AG08396 (cell line): ENCODE measurements around the gene ARAF.
"Not testable (repeated sequence)": the region's sequence is repeated elsewhere in the genome, so short reads cannot be mapped to it uniquely, and the experiment has no call there.

Experiments used
- DNase-seq: peaks from one replicate; pipeline ENCODE4 v3.0.0; 2012; ENCODE audit warnings: low spot score, mixed read lengths

ARAF gene

DNA sequence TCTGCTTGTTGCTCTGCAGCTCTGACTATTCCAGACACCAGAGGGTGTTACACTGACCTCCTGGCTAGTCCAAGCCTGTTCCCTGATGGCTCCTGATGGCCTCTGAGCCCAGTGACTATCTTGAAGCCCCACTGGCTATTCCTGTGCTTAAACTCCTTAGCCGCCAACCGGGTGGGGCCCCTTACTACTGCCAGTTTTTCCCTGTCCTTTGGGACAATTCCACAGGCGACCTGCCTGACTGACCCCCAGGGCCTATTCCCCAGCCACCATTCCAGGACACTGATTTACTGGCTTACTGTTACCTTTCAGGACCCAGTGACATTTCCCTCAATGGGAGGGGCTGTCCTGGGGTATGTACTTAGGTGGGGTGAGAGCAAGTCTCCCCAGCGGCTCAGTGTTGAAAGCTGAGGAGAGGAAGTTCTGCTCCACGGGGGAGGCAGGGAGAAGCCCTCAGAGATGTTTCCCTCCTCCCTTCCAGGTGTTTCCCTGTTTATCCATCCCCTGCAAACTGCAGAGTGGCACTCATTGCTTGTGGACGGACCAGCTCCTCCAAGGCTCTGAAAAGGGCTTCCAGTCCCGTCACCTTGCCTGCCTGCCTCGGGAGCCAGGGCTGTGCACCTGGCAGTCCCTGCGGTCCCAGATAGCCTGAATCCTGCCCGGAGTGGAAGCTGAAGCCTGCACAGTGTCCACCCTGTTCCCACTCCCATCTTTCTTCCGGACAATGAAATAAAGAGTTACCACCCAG is 25.2 kb downstream of the ARAF start:
- DNase-seq = no peak

DNA sequence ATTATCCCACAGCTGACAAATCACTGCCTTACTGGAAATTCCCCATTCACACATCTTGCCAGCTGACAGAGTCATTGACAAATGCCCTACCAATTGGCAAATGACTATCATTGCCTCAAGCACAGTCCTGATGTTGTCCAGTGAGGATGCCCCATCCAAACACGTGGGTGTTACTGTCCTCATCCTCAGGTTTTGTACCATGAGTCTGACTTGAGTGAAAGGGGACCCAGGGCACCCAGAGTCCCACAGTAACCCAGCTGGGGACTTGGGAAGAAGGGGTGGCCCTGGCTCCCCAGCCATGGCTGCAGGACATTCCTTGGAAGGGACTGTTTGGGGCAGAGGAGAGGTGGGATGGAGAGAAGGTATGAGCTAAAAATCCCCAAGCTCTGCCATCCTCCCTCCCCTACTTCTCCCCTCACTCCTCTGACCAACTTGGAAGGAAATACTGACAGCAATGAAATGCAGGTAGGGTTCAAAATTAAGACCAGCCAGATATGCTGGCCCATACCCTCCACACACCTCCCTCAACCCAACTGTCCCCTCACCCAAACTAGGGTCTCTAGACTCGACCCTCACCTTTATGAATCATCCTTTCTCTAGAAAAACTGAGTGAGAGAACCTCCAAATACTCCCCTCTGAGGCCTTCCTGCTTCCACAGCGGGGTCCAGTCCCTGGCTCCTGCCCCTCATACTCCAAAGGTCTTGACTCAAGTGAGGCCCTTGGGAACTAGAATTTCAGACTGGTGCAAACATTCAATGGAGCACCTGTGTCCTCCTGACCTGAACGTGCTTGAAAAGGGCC is 26.3 kb downstream of the ARAF start:
- DNase-seq = no peak

DNA sequence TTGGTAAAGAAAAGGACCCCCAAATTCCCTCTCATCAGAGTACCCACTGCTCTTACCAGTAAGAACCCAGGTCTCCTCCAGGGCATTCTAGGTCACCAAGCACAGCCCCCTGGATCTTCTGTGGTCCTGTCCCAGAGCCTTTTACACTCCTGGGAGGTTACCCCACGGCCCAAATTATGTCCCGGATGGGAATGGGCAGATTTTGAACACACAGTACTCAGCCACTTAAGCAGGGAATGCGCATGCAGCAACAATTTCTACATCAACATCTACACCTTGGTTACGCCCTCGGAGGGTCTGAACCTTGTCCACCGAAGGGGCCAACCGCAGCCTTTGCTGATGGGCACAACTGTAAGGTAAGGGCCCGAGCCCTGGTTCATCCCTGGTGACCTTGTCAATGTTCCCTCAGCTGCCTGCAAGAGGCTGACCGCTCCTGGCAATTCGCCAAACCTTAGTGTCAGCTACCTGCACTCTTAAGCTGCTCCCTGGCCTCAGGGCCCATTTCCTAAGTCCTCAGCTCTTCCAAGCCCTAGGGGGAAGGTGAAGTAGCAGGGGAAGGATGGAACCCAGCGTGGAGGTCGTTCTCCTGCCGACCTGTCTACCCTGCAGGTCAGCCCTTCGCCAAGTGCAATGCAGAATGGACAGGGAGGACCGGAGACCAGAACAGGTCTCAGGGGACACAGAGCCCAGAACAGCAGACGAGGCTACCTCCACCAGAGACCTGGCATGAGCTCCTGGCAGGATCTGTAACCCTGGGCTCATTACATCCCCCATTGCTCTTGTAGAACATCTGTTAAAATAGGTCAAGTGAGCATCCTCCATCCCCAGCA is 27.1 kb downstream of the ARAF start:
- DNase-seq = no peak

DNA sequence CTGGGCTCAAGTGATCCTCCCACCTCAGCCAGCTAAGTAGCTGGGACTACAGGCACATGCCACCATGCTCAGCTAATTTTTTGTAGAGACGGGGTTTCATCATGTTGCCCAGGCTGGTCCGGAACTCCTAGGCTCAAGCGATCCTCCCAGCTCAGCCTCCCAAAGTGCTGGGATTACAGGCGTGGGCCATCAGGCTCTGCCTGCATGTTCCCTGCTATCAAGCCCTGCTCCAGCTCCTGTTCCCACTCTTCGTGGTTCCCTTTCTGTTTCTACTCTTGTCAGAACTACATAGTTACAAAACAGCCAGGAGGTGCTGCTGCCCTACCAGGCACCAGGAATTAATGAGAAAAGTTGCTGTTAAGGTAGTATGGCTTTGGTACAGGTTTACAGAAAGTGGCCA is 30.0 kb downstream of the ARAF start:
- no peak for DNase-seq

DNA sequence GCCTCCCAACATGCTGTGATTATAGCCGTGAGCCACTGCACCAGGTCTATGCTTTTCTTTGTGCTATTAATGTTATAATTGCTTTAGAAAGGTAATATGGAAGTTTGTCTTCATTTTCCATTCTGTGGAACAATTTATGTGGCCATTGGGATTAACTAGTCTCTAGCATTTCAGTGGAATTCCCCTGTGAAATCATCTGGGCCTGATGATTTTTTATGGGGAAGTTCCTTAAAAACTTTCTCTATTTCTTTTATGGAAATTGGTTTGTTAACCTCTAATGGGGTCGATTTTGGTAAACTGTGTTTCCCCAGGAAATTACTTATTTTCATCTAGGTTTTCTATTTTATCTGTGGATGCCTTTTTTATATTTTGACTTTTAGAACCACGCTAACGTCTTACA is 32.5 kb downstream of the ARAF start:
- DNase-seq = no peak

DNA sequence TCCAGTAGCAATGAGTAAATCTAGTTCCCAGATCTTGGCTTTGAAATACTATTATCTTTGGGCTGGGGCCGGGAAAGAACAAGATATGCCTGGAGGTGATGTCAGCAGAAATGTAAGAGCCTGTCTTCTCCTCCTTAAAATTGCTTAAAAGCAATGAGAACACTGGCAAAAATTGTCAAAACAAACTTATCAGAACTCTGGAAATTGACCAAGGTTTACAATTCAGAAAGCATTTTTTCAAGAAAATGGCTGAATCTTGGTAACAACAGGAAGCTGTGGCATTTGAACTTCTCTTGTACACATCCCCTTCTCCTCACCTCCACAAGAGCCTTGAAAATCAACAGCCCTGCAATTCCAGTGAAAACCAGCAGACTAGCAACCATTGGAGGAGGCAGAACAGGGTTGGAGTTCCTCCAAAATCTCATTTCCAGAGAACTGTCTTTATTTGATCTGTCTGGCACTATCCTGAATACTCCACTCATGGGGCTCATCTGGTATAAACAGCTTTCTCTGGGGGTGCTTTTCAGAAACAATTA is 34.8 kb downstream of the ARAF start:
- no peak for DNase-seq

DNA sequence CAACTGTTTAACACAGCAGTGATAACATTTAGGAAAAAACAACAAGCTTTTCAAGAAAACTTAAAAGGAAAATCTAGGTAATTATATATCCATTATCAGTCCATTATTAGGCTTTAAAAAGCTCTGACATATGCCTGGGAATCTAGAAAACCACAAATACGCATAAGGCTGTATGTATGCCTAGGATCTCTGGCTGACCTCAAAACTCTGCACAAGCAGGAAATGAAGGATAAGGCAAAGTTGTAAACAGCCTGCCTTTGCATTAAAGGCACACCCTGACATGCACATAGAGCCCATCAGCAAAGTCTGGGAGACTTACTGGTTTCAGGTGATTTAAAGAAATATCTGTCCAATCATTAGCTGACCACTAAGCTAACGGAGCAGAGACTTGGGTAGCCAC is 35.3 kb downstream of the ARAF start:
- no peak for DNase-seq

DNA sequence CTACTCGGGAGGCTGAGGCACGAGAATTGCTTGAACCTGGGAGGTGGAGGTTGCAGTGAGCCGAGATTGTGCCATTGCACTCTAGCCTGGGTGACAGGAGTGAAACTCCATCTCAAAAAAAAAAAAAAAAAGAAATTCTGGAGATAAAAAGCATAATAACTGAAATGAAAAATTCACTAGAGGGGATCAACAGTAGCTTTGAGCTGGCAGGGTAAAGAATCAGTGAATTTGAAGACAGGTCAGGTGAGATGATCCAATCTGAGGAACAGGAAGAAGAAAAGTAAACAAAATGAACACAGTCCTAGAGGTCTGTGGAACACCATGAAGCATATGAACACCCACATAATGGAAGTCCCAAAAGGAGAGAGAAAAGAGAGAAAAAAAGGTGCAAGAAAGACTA is 36.2 kb downstream of the ARAF start:
- DNase-seq = no peak

DNA sequence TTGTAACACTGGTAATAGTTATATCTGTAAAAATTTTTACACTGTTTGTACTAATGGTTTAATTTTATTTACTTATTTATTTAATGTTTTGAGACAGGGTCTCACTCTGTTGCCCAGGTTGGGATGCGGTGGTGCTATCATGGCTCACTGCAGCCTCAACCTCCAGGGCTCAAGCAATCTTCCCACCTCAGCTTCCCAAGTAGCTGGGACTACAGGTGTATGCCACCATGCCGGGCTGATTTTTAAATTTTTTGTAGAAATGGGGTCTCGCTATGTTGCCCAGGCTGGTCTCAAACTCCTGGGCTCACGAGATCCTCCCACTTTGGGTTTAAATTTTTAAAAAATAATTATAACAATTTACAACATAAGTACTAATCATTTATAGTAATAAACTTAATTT is 42.1 kb downstream of the ARAF start:
- DNase-seq = not testable (repeated sequence)

DNA sequence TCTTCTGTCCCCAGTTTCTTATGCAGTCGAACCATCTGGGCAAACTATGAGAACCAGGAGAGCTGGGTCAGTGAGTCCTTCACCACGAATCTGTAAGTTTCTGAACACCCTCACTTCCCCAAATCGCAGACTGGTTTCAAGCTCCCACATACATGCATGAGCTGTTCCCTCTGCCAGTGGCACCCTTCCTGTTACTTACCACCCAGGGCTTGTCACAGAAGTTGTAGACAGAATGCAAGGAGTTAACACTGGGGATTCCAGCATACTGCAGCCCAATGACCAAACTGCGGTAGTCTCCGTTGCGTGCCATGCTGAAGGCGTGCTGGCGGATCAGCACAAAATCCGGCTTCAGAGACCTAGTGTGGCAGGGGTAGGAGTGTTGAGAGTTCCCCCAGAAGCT is 44.0 kb downstream of the ARAF start:
- DNase-seq = peak; percentile 1

DNA sequence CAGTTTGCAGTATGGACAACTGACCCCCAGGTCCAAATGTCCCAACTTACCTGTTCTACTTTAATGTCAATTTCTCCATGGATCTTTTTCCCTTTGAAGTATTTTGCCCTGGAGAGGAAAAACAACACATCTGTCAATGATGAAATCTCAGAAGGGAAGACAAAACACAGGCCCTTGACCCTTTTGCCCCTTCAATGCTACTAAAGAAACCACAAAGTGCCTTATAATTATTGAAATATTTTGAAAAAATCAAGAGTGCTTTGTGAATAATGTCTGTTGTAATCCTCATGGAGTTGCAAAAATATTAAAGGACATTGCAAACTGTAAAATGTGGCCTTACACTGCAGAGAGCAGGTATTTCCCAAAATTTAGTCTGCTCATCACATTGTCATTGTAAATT is 46.1 kb downstream of the ARAF start:
- no peak for DNase-seq

DNA sequence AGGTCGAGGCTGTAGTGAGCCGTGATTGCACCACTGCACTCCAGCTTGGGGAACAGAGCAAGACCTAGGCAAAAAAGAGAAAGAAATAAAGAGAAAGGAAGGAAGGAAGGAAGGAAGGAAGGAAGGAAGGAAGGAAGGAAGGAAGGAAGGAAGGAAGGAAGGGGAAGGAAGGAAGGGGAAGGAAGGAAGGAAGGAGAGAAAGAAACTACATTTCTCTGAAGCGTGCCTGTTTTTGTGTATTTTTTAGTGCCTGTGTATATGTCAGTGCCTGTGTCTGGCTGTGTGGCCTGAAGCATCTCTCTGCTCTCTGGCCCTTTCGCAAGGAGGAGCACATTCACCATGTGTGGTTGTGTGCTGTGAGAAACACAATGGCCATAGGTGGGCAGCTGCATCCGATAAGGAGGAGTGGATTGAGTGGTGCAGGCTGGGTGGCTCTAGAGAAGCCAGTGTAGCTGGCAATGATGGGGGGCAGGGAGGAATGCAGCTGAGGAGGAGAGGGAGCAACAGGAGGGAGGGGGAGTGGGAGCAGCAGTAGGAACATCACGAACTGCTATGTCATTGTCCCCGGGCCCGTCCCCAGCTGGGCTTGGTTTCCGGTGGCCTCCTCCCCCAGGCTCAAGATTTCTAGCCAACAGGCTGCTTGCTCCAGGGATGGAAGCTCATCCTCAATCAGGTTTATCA is 47.3 kb downstream of the ARAF start:
- peak; percentile 2 for DNase-seq

DNA sequence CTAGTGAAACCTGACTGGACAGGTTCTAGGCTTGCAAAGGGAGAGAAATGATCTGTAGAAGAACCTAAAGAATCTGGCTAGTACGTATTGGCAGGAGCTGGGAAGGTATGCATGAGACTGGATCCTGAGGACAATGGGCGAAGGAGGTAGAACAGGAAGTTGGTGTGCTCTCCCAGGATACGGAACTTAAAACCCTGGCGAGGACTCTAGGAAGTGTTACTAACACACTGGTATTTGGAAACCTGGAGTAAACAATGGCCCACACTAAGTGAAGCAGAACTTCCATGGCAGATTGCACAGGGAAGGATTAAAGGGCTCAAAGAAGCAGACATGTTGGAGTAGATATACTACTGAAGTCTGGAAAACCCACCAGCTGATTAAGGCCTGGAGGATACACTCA is 49.5 kb downstream of the ARAF start:
- DNase-seq = no peak

DNA sequence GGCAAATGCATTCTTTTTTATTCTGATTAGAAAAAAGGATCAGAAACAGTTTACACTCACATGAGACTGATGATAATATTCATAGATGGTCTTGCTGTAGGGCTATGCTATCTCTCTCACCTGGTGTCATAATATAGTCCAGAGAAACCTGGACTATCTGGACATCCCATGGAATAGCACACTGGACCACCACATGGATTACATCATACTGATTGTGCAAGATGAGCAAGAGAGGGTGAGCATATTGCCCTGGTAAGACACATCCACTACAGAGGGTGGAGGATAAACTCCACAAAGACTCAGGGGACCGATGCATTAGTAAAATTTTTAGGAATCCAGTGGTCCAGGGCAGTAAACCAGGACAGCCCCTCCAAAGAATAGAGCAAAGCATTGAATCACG is 50.5 kb downstream of the ARAF start:
- no peak for DNase-seq

DNA sequence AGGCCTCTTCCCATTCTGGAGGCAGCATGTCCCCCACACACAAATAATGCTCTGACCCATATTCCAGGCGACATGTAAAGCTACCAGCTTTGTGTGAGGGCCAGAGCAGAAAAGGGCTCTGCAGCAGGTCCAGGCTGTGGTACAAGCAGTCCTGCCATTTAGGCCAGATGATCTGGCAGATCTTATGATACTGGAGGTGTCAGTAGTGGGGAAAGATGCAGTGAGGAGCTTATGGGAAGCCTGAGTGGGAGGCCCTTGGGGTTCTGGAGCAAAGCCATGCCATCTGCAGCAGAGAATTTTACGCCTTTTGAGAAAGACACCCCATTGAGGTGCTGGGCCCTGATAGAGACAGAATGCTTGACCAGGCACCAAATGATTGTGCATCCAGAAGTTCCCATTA is 50.9 kb downstream of the ARAF start:
- DNase-seq = no peak

DNA sequence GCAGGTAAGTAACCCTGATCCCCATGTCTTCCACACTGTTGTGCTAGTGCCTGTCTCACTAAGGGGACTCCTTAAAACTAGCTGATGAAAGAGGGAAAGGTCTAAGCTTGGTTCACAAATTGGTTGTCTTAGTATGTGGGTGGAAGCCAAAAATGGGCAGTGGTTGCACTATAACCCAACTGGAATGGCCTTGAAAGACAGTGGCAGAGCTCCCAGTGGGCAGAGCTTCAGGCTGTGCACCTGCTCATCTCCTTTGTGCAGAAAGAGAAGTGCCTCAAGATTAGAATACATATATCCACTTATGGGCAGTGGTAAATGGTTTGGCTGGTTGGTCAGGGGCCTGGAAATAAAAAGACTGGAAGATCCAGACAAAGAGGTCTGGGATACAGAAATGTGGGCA is 51.4 kb downstream of the ARAF start:
- no peak for DNase-seq

DNA sequence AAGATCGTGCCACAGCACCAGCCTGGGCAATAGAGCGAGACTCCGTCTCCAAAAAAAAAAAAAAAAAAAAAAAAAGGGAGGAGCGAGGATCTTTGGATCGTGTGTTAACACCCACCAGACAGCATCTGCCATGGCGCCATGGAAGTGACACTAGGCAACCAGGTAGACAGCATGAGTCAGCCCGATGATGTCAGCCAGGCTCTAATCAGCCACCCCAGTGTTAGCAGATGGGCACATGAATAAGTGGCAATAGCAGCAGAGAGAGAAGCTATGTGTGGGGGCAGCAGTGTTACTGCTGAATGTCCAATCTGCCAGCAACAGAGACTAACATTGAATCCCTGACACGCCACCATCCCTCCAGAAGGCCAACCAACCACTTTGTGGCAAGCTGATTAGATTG is 52.1 kb downstream of the ARAF start:
- no peak for DNase-seq

DNA sequence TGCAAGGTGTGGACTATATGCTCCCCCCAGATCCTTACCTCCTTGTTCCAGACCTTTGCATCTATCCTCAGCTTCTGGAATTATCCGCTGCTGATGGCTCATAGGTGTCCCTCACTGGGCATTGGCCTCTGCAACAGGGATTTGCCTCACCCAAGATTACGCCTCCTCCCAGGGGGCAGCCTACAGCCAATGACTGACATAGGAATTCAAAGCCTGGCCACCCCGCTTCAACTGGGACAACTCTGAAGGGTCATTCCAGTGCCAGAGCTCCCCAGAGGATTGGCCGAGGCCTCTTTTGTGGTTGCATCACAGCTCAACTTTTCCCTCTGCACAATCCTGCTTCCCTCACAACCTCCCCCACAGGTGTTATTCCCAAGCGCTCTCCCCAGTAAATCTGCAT is 53.6 kb downstream of the ARAF start:
- DNase-seq = no peak

DNA sequence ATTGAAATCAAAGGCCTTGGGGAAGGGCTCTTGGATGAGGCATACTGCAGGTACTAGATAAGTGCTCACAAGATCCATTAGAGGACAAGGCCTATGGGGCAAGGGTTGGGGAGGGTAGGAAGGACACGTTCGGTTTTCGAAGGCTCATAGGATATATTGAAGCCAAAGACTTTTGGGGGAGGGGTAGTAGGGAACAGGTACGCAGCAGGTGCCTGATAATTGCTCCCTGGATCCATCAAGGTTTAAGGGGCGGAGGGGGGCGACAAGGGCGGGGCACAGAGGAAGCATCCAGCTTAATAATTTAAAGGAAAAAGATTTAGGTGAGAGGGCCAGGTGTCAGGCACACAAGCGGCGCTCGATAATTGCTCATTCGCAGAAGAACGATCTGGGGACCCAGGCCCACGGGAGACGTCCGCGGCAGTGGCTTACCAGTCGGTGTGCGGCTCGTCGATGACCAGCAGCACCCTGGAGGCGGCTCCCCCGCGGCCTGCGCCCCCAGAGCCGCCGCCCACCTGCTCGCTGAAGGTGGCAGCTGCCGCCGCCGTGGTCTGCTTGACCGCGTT is 58.0 kb downstream of the ARAF start:
- no peak for DNase-seq

DNA sequence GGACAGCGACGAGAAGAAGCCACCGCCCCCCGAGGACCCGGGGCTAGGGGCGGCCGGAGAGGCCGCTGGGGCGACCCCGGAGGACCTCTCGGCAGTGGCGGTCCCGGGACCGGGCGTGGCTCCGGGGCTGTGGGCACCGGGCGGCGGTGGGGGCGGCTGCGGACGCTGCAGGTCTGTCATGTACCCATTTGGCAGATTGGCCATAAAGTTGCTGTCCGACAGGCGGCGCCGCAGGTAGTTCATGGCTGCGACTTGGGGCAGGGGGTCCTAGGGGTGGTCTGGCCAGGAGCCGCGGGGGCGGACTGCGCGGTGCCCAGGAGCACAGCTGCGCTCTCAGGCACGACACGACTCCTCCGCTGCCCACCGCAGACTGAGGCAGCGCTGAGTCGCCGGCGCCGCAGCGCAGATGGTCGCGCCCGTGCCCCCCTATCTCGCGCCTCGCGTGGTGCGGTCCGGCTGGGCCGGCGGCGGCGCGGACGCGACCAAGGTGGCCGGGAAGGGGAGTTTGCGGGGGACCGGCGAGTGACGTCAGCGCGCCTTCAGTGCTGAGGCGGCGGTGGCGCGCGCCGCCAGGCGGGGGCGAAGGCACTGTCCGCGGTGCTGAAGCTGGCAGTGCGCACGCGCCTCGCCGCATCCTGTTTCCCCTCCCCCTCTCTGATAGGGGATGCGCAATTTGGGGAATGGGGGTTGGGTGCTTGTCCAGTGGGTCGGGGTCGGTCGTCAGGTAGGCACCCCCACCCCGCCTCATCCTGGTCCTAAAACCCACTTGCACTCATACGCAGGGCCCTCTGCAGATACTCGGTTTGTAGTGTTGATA is 58.7 kb downstream of the ARAF start, which contains the start of gene SYN1:
Gene SYN1, minus strand, starts transcription at position 372 of the 817 bp plus-strand sequence. Its CDS starts 129 bp downstream, at position 243.
- peak; percentile 95 for DNase-seq

DNA sequence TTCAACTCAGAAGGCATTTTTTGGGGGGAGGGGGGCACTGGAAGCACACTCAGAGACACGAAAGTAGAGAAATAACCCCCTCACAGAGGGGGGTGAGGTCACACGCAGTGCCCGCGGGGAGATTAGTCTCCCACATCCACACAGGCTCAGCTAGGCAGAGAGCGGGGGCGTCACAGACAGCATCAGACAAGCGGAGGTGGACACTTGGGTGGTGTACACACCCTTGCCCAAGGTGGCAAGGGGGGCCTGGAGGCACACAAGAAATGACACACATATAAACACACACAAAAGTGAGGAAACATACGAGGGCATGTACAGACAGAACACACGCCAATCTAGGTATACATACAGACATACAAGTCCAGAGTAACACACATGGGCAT is 59.3 kb downstream of the ARAF start:
- DNase-seq = no peak
